H1 (cell line): Measurements from ENCODE around the gene TRIM24. TPM values are rescaled to one million over a fixed set of nuclear protein-coding genes. Genes with fewer than 3 reads are reported as not detected.

ENCODE experiments used
- CTCF ChIA-PET: fragments of 300-600 bp; sonication (Branson Sonifier 250); formaldehyde crosslinking; loops from one replicate; lab custom pipeline; 2021; ENCODE audit not compliant: partially characterized antibody; lab: Charles Lee
- POLR2A ChIA-PET: fragments of 300-600 bp; sonication (Branson Sonifier 250); formaldehyde crosslinking; loops from one replicate; lab custom pipeline; 2021; ENCODE audit warnings: inconsistent platforms; ENCODE audit not compliant: partially characterized antibody; lab: Charles Lee
- DNase-seq, 2 experiments: peaks; one replicate each; pipeline versions ENCODE4 v3.0.0 to v3.0.0-alpha.2; 2010 to 2022; ENCODE audit warnings: low spot score in 2 of 2, low read depth in 1 of 2, mixed read lengths in 1 of 2
- FAIRE-seq: peaks from 2 replicates; lab custom pipeline; 2011; peaks lifted over from hg19 to GRCh38; lab: Jason Lieb, UNC
- H2AFZ ChIP-seq: 2 replicates; pipeline ENCODE4 v1.8.1; 2012; ENCODE audit warnings: low read length, inconsistent platforms
- H2AK5ac ChIP-seq: 2 replicates; pipeline ENCODE4 v1.6.1; 2013; ENCODE audit warnings: low read depth, low read length
- H2BK120ac ChIP-seq: replicated peaks from 2 replicates; pipeline ENCODE3; 2013; ENCODE audit warnings: low read depth, low read length, inconsistent platforms
- H2BK12ac ChIP-seq: 2 replicates; pipeline ENCODE4 v1.6.1; 2013; ENCODE audit warnings: low read depth, low read length
- H2BK15ac ChIP-seq: 2 replicates; pipeline ENCODE4 v1.6.1; 2013; ENCODE audit warnings: low read length
- H2BK20ac ChIP-seq: 2 replicates; pipeline ENCODE4 v1.6.1; 2013; ENCODE audit warnings: low read length
- H2BK5ac ChIP-seq: 2 replicates; pipeline ENCODE4 v1.6.1; 2013; ENCODE audit warnings: low read depth, low read length
- H3K14ac ChIP-seq: 2 replicates; pipeline ENCODE4 v1.6.1; 2013; ENCODE audit warnings: inconsistent platforms; ENCODE audit not compliant: insufficient read length
- H3K18ac ChIP-seq: 2 replicates; pipeline ENCODE4 v1.6.1; 2013; ENCODE audit warnings: low read length; ENCODE audit errors: extremely low read depth
- H3K23ac ChIP-seq: 2 replicates; pipeline ENCODE4 v1.6.1; 2013; ENCODE audit warnings: inconsistent platforms; ENCODE audit not compliant: insufficient read length
- H3K23me2 ChIP-seq: 2 replicates; pipeline ENCODE4 v1.6.1; 2013; ENCODE audit warnings: low read depth, low read length
- H3K27ac ChIP-seq: 2 replicates; pipeline ENCODE4 v1.6.1; 2011; ENCODE audit warnings: low read depth, low read length, inconsistent platforms
- H3K27me3 ChIP-seq, 4 experiments: replicated peaks in 1 of 4; 1 replicate in 1 of 4; 2 replicates in 3 of 4; pipeline versions ENCODE4 v1.6.1 to v1.8.1; 2011 to 2013; ENCODE audit warnings: low read length in 3 of 4, mild to moderate bottlenecking in 3 of 4, inconsistent platforms in 2 of 4, mixed read lengths in 2 of 4, moderate library complexity in 1 of 4; ENCODE audit not compliant: control insufficient read depth in 3 of 4, insufficient read depth in 3 of 4; ENCODE audit errors: extremely low read depth in 1 of 4
- H3K36me3 ChIP-seq, 4 experiments: 2 replicates each; pipeline versions ENCODE4 v1.6.1 to v1.8.1; 2011 to 2013; ENCODE audit warnings: mild to moderate bottlenecking in 4 of 4, low read length in 3 of 4, moderate library complexity in 2 of 4, control low read depth in 1 of 4, inconsistent platforms in 1 of 4; ENCODE audit not compliant: insufficient read depth in 4 of 4, control insufficient read depth in 2 of 4
- H3K4ac ChIP-seq: replicated peaks from 2 replicates; pipeline ENCODE3; 2013; ENCODE audit warnings: low read length, low read depth, mixed read lengths, inconsistent platforms; ENCODE audit not compliant: insufficient read length
- H3K4me1 ChIP-seq, 4 experiments: replicated peaks in 1 of 4; 1 replicate in 1 of 4; 2 replicates in 3 of 4; pipeline versions ENCODE4 v1.6.1 to v1.8.1; 2011 to 2013; ENCODE audit warnings: low read length in 3 of 4, inconsistent platforms in 2 of 4, mixed read lengths in 1 of 4; ENCODE audit not compliant: insufficient read depth in 4 of 4, control insufficient read depth in 3 of 4
- H3K4me2 ChIP-seq, 2 experiments: 2 replicates each; pipeline versions ENCODE4 v1.6.1 to v1.8.1; 2011 to 2013; ENCODE audit warnings: low read depth in 2 of 2, low read length in 2 of 2, control low read depth in 1 of 2, inconsistent platforms in 1 of 2, mild to moderate bottlenecking in 1 of 2; ENCODE audit not compliant: insufficient read depth in 1 of 2
- H3K4me3 ChIP-seq, 4 experiments: fragments of 200-600, 300-600 bp in 1 of 4; sonication (generic), shearing (Covaris generic), sonication (Bioruptor Twin) in 1 of 4; 2 replicates each; pipeline versions ENCODE4 v1.5.1 to v1.8.1; 2011 to 2016; ENCODE audit warnings: low read length in 4 of 4, low read depth in 3 of 4, control low read depth in 2 of 4, inconsistent platforms in 2 of 4, mild to moderate bottlenecking in 2 of 4, mixed read lengths in 1 of 4, moderate library complexity in 1 of 4; ENCODE audit not compliant: insufficient read depth in 2 of 4; ENCODE audit errors: extremely low read depth in 1 of 4
- H3K56ac ChIP-seq: replicated peaks from 2 replicates; pipeline ENCODE3; 2013; ENCODE audit warnings: low read depth, mild to moderate bottlenecking, mixed read lengths, low read length, inconsistent platforms; ENCODE audit not compliant: insufficient read length
- H3K79me1 ChIP-seq: 2 replicates; pipeline ENCODE4 v1.6.1; 2013; ENCODE audit warnings: low read depth, low read length, control low read depth
- H3K79me2 ChIP-seq, 2 experiments: 2 replicates each; pipeline versions ENCODE4 v1.6.1 to v1.8.1; 2012 to 2013; ENCODE audit warnings: low read length in 2 of 2, mild to moderate bottlenecking in 2 of 2, inconsistent platforms in 1 of 2; ENCODE audit not compliant: insufficient read depth in 2 of 2, control insufficient read depth in 1 of 2
- H3K9ac ChIP-seq, 4 experiments: replicated peaks in 1 of 4; 1 replicate in 1 of 4; 2 replicates in 3 of 4; pipeline versions ENCODE4 v1.6.1 to v1.8.1; 2011 to 2013; ENCODE audit warnings: low read depth in 3 of 4, low read length in 3 of 4, control low read depth in 2 of 4, mild to moderate bottlenecking in 2 of 4, moderate library complexity in 2 of 4, inconsistent platforms in 1 of 4; ENCODE audit errors: extremely low read depth in 1 of 4
- H3K9me3 ChIP-seq, 2 experiments: 2 replicates each; pipeline versions ENCODE4 v1.6.1 to v1.8.1; 2012 to 2013; ENCODE audit warnings: mild to moderate bottlenecking in 2 of 2, moderate library complexity in 2 of 2, control low read depth in 1 of 2, inconsistent platforms in 1 of 2, low read depth in 1 of 2, low read length in 1 of 2, mixed read lengths in 1 of 2; ENCODE audit not compliant: insufficient read depth in 2 of 2
- H4K20me1 ChIP-seq, 2 experiments: replicated peaks in 1 of 2; 2 replicates each; pipeline versions ENCODE3 to v1.8.1; 2011 to 2013; ENCODE audit warnings: inconsistent platforms in 2 of 2, low read length in 2 of 2, mild to moderate bottlenecking in 1 of 2; ENCODE audit not compliant: insufficient read depth in 2 of 2, control insufficient read depth in 1 of 2
- H4K5ac ChIP-seq: 2 replicates; pipeline ENCODE4 v1.6.1; 2013; ENCODE audit warnings: low read length, low read depth, mixed read lengths, inconsistent platforms; ENCODE audit not compliant: insufficient read length
- H4K8ac ChIP-seq: 2 replicates; pipeline ENCODE4 v1.8.0; 2013; ENCODE audit warnings: mild to moderate bottlenecking, moderate library complexity, low read length, inconsistent platforms; ENCODE audit not compliant: insufficient read depth; ENCODE audit errors: extremely low read depth
- H4K91ac ChIP-seq: replicated peaks from 2 replicates; pipeline ENCODE3; 2013; ENCODE audit warnings: low read length, mixed read lengths, inconsistent platforms; ENCODE audit not compliant: insufficient read length
- CBX8 ChIP-seq: fragments of 300-800, 300-1000 bp; sonication (generic); IDR thresholded peaks from 2 replicates; pipeline ENCODE4 v1.7.1; 2016; ENCODE audit warnings: low read depth, low read length, borderline replicate concordance
- WGBS, 2 experiments: shearing (Covaris generic) in 1 of 2; methylation state at CpG; one replicate each; pipeline versions ENCODE4 v1.1.6 to v1.1.7; 2013 to 2015; ENCODE audit warnings: low lambda C conversion rate in 2 of 2, mixed read lengths in 2 of 2, inconsistent platforms in 1 of 2, low coverage in 1 of 2, missing lambda C conversion rate in 1 of 2; ENCODE audit not compliant: insufficient replicate concordance in 2 of 2, insufficient coverage in 1 of 2, insufficient read length in 1 of 2; ENCODE audit errors: extremely low coverage in 1 of 2, missing lambda C conversion rate in 1 of 2; 5-methylcytosine and 5-hydroxymethylcytosine counted together
- polyA plus RNA-seq, 7 experiments: library from polyadenylated mRNA; depleted of rRNA in 3 of 7; stranded (reverse) in 5 of 7; unstranded in 2 of 7; fragments of >200 nt in 5 of 7; fragments of 200-250 nt in 2 of 7; gene quantifications; 1 replicate in 5 of 7; 2 replicates in 1 of 7; 4 replicates in 1 of 7; pipeline versions ENCODE4 v1.2.1 to v1.2.3, GENCODE V29; 2011 to 2013; ENCODE audit warnings: missing spikeins in 2 of 7, mixed read lengths in 2 of 7
- total RNA-seq: library from RNA; stranded (reverse); fragmentation: NEBNext Ultra II Directional; extraction: Animal tissue kit (Norgen Biotek cat#: 25700); gene quantifications from 2 replicates; pipeline ENCODE4 v1.2.1, GENCODE V29; 2021

The TRIM24 gene
- total and polyA plus RNA-seq, 2 of the 8 experiments (the other 6 are each of a cell fraction or from before 2014, with no cell fraction given): 67.6 to 149 TPM

- H3K23me2 ChIP-seq: no peaks in the 10 kb centered on the region
- no peaks in the 10 kb centered on the region for H3K27me3 ChIP-seq
- no peak overlapping the region for H4K5ac ChIP-seq
- no peak overlapping the region for H2BK120ac ChIP-seq
- ChIA-PET CTCF (interaction anchor here (1.0 to 1.4 kb wide), 2 partner anchors 75 to 175 kb away, joined by 3 read pairs; no protein-coding TSS in a partner anchor), POLR2A (no interaction called here)
- H3K4me3 ChIP-seq: no peak overlapping the region
- FAIRE-seq (no peak), DNase-seq (no peak)
- H2BK12ac ChIP-seq: no peak overlapping the region
- no peak overlapping the region for H2AFZ ChIP-seq
- H3K4me1 ChIP-seq: no peaks in the 10 kb centered on the region
- peaks cover 0 to 35% of the 10 kb centered on the region in 2 experiments; a peak in 2 of 4 replicates for H3K79me2 ChIP-seq
- no peak overlapping the region for H3K14ac ChIP-seq
- no peak overlapping the region for H2BK5ac ChIP-seq
- no peak overlapping the region for H4K8ac ChIP-seq
- H3K9me3 ChIP-seq: peaks cover 39 to 41% of the 10 kb centered on the region in 2 experiments
- no peak overlapping the region for H2BK20ac ChIP-seq
- no peak overlapping the region for H3K23ac ChIP-seq
- H2AK5ac ChIP-seq: no peak overlapping the region
- no peak overlapping the region for H3K18ac ChIP-seq
- no peak overlapping the region for H3K4me2 ChIP-seq
- no peak overlapping the region for H3K56ac ChIP-seq
- H2BK15ac ChIP-seq: no peak overlapping the region
- WGBS, 2 experiments: 96% methylated on average over 5 of the region's 5 CpGs; no CpG with 5 or more reads in 1 of the 2 experiments
- H3K9ac ChIP-seq: no peak overlapping the region
- no peak overlapping the region for H3K27ac ChIP-seq
- peaks cover 65 to 100% (median 90%) of the 10 kb centered on the region in 4 experiments for H3K36me3 ChIP-seq
- no peak for TF ChIP-seq CBX8
- TF ChIP-seq, all 59 proteins: peak for 0
- H3K79me1 ChIP-seq: peaks cover 6% of the 10 kb centered on the region; the same call in 1 of the 2 replicates
- H4K20me1 ChIP-seq: no peaks in the 10 kb centered on the region
- H3K4ac ChIP-seq: no peak overlapping the region
- no peak overlapping the region for H4K91ac ChIP-seq
Observed at GRCh38 chr7:138564365-138564764, 104.3 kb downstream of the TRIM24 start.
